Adipose tissue (tissue), 3 donors: ENCODE data around the gene ENOX1. TPM values are rescaled to one million over a fixed set of nuclear protein-coding genes. Genes with fewer than 3 reads are reported as not detected.

Source experiments
- H3K27ac ChIP-seq: one replicate; pipeline ENCODE4 v1.5.1; 2013; ENCODE audit warnings: low read depth, low read length
- WGBS, 3 donors: extraction: QIAGEN DNeasy Blood & Tissue Kit; methylation state at CpG; one replicate each; pipeline ENCODE4 v1.1.7; 2013; 5-methylcytosine and 5-hydroxymethylcytosine counted together
- polyA plus RNA-seq, 3 donors: library from polyadenylated mRNA; stranded (reverse); fragments of 200-250 nt; gene quantifications; one replicate each; pipeline ENCODE4 v1.2.3, GENCODE V29; 2013
- donor health status: healthy with polysubstance abuse.
- donor health status: Bipolar disorder and iron deficiency.
- donor health status: healthy.

ENOX1 gene
- polyA plus RNA-seq, 3 donors, result 0.71 to 2.4 (median 2.4) TPM

- 77 to 87% (median 86%) methylated on average over 7 of the region's 7 CpGs for WGBS, 3 donors
These were observed 447.5 kb downstream of the ENOX1 start for GRCh38 chr13:43339145-43339804.

GRCh38 chr13:43335764-43336163 lies 451.0 kb downstream of the ENOX1 start:
- no peak overlapping the region for H3K27ac ChIP-seq

More at GRCh38 chr13:43339145-43339804, 447.5 kb downstream of the ENOX1 start:
- H3K27ac ChIP-seq, result no peak overlapping the region

- WGBS, 3 donors, result 89 to 92% (median 89%) methylated on average over 3 of the region's 3 CpGs
- no peak overlapping the region for H3K27ac ChIP-seq
These were observed 453.6 kb downstream of the ENOX1 start for GRCh38 chr13:43333176-43333575.

GRCh38 chr13:43331672-43332071 lies 455.1 kb downstream of the ENOX1 start:
- 47 to 72% (median 54%) methylated on average over 6 of the region's 6 CpGs for WGBS, 3 donors
- no peak overlapping the region for H3K27ac ChIP-seq

GRCh38 chr13:43329702-43330101 lies 457.1 kb downstream of the ENOX1 start:
- WGBS, 3 donors, result 50 to 86% (median 66%) methylated on average over 2 of the region's 2 CpGs

GRCh38 chr13:43328907-43329306 lies 457.9 kb downstream of the ENOX1 start:
- no peak overlapping the region for H3K27ac ChIP-seq
- 69 to 93% (median 88%) methylated on average over 1 of the region's 1 CpG for WGBS, 3 donors

More at GRCh38 chr13:43329702-43330101, 457.1 kb downstream of the ENOX1 start:
- no peak overlapping the region for H3K27ac ChIP-seq

GRCh38 chr13:43326100-43326499 lies 460.7 kb downstream of the ENOX1 start:
- WGBS, 3 donors, result 97% methylated on average over 4 of the region's 4 CpGs
- H3K27ac ChIP-seq, result no peak overlapping the region

- H3K27ac ChIP-seq, result no peak overlapping the region
- 81 to 86% (median 86%) methylated on average over 4 of the region's 4 CpGs for WGBS, 3 donors
These were observed 461.1 kb downstream of the ENOX1 start for GRCh38 chr13:43325636-43326035.

GRCh38 chr13:43324129-43324528 lies 462.6 kb downstream of the ENOX1 start:
- WGBS, 3 donors, result 72 to 94% (median 83%) methylated on average over 3 of the region's 3 CpGs
- no peak overlapping the region for H3K27ac ChIP-seq

GRCh38 chr13:43319617-43320444 lies 466.9 kb downstream of the ENOX1 start:
- no peak overlapping the region for H3K27ac ChIP-seq
- WGBS, 3 donors, result 65 to 82% (median 80%) methylated on average over 10 of the region's 10 CpGs

- WGBS, 3 donors, result 8 to 48% (median 15%) methylated on average over 4 of the region's 4 CpGs
- no peak overlapping the region for H3K27ac ChIP-seq
These were observed 469.8 kb downstream of the ENOX1 start for GRCh38 chr13:43316946-43317353.

GRCh38 chr13:43316281-43316680 lies 470.5 kb downstream of the ENOX1 start:
- WGBS, 3 donors, result 54 to 77% (median 69%) methylated on average over 2 of the region's 2 CpGs
- H3K27ac ChIP-seq, result no peak overlapping the region

- 91 to 95% (median 93%) methylated on average over 5 of the region's 5 CpGs for WGBS, 3 donors
- no peak overlapping the region for H3K27ac ChIP-seq
These were observed 471.2 kb downstream of the ENOX1 start for GRCh38 chr13:43315522-43315921.

- WGBS, 3 donors, result 55 to 62% (median 59%) methylated on average over 4 of the region's 4 CpGs
- H3K27ac ChIP-seq, result no peak overlapping the region
These were observed 477.5 kb downstream of the ENOX1 start for GRCh38 chr13:43309311-43309710.

- H3K27ac ChIP-seq, result no peak overlapping the region
These were observed 478.8 kb downstream of the ENOX1 start for GRCh38 chr13:43307921-43308433.

GRCh38 chr13:43307221-43307920 lies 479.4 kb downstream of the ENOX1 start:
- 44 to 58% (median 51%) methylated on average over 6 of the region's 6 CpGs for WGBS, 3 donors
- no peak overlapping the region for H3K27ac ChIP-seq

More at GRCh38 chr13:43307921-43308433, 478.8 kb downstream of the ENOX1 start:
- 24 to 37% (median 37%) methylated on average over 7 of the region's 7 CpGs for WGBS, 3 donors

GRCh38 chr13:43306372-43306771 lies 480.4 kb downstream of the ENOX1 start:
- no peak overlapping the region for H3K27ac ChIP-seq

GRCh38 chr13:43305416-43305815 lies 481.4 kb downstream of the ENOX1 start:
- 36 to 49% (median 44%) methylated on average over 4 of the region's 4 CpGs for WGBS, 3 donors
- H3K27ac ChIP-seq, result no peak overlapping the region

GRCh38 chr13:43304945-43305344 lies 481.8 kb downstream of the ENOX1 start:
- 47 to 50% (median 49%) methylated on average over 2 of the region's 2 CpGs for WGBS, 3 donors
- no peak overlapping the region for H3K27ac ChIP-seq
